HG02678 (cell line): ENCODE measurements around the gene DIP2C.
"Not testable (repeated sequence)": the region's sequence is repeated elsewhere in the genome, so short reads cannot be mapped to it uniquely, and the experiment has no call there.

Experiments used
- ATAC-seq: cut with Tn5 transposase; IDR thresholded peaks from one replicate; pipeline ENCODE4 v1.9.1; 2021; ENCODE audit warnings: mild to moderate bottlenecking, moderate library complexity; ENCODE audit not compliant: unreplicated experiment

The DIP2C gene

DNA sequence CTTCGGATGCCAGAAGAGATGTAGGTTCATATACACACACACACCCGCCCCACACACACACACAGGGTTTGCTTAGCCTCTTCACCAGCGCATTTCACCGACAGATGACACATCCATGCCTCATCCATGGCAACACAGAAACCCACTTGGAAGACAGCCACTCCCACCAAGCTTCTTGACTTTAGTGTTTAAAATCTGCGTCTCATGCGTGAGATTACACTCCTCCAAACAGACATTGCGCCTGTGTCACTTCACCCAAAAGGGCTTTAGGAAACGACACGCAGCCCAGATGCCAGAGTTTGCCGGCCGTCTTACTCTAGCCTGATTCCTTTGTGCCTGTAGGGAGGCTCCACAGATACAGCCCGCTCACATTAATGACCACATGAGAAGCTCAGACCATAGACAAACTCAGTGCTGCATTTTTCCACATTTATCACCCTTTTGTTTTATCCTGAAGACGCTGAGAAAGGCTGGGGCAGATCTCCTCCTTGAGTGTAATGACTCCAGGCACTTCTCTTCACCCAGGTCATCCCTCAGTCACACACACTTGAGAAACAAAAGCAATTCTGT lies 73.8 kb downstream of the DIP2C start:
- no peak for ATAC-seq

- no peak for ATAC-seq
Measured at GRCh38 chr10:614790-615582, 74.5 kb downstream of the DIP2C start.

GRCh38 chr10:614139-614711 lies 75.2 kb downstream of the DIP2C start:
- ATAC-seq = no peak

GRCh38 chr10:613271-614138 lies 76.0 kb downstream of the DIP2C start:
- ATAC-seq = no peak

DNA sequence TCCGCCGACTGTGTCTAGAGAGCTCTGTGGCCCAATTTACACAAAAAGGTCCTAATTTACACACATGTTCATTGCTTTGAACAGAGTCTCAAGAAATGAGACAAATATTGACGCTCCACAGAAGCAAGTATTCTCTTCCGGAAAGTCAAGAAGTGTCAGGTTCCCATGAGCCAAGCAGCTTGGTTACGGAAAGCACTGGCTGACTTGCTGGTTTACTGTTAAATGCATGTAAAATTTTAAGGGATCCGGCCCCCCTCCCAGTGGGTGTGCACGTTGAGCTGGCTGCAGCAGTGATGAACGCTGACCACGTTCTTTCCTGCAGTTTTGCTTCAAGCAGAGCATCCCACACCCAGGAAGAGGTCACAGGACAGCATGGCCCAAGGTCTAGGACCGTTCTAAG lies 76.8 kb downstream of the DIP2C start:
- ATAC-seq = no peak

DNA sequence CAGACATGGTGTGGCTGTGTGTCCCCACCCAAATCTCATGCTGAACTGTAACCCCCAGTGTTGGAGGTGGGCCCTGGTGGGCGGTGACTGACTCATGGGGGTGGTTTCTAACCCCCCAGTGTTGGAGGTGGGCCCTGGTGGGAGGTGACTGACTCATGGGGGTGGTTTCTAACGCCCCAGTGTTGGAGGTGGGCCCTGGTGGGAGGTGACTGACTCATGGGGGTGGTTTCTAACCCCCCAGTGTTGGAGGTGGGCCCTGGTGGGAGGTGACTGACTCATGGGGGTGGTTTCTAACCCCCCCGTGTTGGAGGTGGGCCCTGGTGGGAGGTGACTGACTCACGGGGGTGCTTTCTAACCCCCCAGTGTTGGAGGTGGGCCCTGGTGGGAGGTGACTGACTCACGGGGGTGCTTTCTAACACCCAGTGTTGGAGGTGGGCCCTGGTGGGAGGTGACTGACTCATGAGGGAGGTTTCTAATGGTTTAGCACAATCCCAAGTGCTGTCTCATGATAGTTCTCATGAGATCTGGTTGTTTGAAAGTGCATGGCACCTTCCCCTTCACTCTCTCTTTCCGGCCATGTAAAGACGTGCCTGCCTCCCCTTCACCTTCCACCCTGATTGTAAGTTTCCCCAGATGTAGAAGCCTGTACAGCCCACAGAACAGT lies 78.7 kb downstream of the DIP2C start:
- ATAC-seq = not testable (repeated sequence)

GRCh38 chr10:609868-610545 lies 79.5 kb downstream of the DIP2C start:
- no peak for ATAC-seq

GRCh38 chr10:609262-609658 lies 80.2 kb downstream of the DIP2C start:
- no peak for ATAC-seq

DNA sequence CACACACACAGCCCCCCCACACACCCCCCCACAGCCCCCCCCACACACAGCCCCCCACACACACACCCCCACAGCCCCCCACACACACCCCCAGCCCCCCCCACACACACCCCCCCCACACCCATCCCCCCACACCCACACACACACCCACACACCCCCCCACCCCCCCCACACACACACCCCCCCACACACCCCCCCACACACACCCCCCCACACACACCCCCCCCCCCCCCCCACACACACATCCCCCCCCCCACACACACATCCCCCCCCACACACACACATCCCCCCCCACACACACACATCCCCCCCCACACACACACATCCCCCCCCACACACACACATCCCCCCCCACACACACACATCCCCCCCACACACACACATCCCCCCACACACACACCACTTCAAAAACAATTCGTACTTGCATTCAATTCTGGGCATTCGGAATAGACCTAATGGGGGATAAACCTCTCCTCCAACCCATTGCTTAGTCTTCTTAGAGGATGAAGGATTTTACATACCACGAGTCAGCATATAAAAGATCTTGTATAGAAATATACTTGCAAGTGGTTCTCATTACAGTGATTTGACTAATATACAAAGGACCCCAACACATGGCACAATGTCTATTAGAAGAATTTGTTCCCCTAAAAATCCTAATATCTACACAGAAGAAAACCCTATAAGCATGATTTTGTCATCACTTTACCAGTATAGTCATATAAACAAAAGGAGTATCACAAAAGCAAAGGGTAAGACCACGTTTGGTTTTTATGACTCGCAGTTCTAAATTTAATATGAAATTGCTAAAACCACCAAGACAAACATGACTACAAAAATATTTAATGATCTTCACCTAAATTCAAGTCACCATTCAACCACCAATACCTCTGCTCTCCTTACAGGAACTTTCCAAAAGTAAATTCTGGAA lies 80.9 kb downstream of the DIP2C start:
- ATAC-seq = no peak

DNA sequence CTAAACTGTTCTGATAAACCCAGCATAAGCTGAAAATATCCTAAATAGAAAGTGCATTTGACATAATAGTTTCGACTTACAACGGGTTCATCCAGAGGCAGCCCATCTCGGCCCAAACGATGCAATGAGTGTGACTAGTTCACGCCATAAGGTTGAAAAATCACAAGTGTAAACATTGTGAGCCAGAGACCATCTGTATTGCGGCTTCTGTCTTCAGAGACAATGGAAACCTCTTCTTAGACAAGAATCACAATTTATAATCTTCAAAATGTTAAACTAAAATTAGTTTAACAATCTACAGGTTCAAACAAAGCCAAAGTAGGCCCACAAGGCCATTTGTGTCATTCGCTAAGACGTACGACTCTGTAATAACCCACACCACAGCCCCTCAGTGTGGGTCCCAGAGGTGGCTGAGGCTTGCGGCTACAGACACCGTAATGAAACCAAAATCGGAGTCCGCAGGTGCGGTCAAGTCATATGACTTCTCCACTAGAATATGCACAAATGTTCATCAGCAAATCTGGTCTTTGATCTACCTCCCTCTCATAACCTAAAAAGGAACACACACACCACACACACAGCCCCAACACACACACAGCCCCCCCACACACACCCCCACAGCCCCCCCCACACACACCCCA lies 81.8 kb downstream of the DIP2C start:
- no peak for ATAC-seq

- ATAC-seq = no peak
Measured at GRCh38 chr10:606762-607544, 82.5 kb downstream of the DIP2C start.

DNA sequence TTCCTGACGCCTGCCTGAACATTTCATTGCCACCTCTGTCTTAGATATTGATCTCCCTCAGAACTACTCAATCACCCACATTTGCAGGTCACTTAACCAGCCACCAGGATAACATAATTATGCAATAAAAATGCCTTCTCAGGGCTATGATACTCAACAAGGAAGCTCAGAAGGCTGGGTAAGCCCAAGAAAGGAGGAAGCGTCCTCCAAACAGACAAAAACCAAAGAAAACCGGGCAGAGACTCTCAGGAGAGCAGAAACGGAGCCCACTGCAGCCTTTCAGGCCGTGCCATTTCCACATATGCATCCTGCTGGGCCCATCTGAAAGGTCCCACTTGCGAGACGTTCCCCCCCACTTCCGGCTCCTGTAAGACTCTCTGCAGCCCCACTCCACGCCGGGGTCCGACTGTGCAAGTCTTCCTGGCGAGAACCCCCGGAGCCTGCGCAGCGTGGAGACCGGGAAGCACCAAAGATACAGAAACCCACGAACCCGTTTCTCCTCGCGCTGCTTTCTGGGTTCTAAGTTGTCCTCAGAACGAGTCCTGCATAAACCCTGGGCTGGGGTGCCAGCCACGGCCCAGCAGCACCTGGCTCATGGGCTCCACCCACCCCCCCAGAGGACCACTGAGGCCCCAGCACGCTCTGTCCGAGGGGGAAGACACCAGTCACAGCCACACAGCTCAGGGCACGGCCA lies 83.7 kb downstream of the DIP2C start:
- ATAC-seq = no peak

GRCh38 chr10:604716-605631 lies 84.5 kb downstream of the DIP2C start:
- no peak for ATAC-seq

DNA sequence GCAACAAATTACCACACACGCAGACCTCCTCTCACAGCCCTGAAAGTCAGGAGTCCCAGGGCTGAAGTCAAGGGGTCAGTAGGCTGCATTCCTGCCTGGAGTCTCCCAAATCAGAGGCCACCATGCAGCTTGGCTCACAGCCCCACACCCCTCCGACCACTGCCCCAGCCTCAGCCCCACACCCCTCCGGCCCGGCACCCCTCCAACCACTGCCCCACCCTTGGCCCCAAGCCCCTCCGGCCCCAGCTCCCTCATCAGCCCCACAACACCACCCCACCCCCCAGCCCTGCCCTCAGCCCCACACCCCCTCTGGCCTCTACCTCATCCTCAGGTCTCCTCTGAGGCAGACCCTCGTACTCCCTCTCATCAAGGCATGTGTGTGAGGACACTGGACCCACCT lies 85.7 kb downstream of the DIP2C start:
- ATAC-seq = no peak

DNA sequence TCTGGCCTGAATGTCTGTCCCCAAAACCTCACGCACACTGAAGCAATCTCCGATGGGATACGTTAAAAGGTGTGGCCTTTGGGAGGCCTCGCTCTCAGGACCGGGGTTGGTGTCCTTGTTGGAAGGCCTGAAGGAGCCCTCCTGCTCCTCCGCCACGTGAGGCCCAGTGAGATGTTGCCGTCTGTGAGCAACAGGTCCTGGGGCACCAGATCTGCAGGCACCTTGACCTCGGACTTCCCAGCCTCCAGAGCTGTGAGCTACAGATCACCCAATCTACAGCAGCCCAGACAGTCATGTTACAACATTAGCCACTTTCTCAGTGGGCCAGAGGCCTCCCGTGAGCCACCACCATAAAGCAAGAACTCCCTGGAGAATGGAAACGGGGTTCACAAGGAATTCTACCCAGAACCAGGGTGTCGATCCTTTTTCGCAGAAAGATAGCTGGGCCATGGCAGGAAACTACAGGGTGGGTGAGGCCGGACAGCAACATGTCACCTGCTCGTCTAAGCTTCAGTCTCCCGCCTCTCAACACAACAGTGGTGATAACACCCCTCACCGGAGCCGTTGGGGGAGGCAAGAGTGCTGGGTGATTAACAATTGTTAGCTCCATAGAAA lies 87.0 kb downstream of the DIP2C start:
- ATAC-seq = no peak

DNA sequence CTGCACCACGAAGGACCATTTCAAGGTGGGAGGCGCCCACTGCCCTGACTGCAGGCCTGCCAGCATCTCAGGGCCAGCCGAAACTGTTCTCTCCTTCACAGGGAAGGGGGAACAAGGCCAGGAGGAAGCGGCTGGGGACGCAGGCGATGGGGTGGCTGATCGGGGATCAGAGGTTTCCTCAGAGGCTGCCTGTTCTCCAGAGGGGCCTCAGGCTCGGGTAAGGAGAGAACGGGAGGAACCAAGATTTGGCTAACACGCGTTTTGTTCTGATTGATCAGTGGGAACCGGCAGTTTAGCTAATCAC lies 87.9 kb downstream of the DIP2C start:
- no peak for ATAC-seq
